22Rv1 (cell line): ENCODE data around the gene STAM.

Source experiments
- ZFX ChIP-seq: fragments of 450-650 bp; IDR thresholded peaks from 2 replicates; pipeline ENCODE4 v1.6.1; 2017; ENCODE audit warnings: antibody characterized with exemption, borderline replicate concordance
- TF ChIP-seq, protein P1 (sequence below): fragments of 450-650 bp; IDR thresholded peaks from 2 replicates; pipeline ENCODE4 v1.5.1; 2017; ENCODE audit warnings: mild to moderate bottlenecking

DNA sequence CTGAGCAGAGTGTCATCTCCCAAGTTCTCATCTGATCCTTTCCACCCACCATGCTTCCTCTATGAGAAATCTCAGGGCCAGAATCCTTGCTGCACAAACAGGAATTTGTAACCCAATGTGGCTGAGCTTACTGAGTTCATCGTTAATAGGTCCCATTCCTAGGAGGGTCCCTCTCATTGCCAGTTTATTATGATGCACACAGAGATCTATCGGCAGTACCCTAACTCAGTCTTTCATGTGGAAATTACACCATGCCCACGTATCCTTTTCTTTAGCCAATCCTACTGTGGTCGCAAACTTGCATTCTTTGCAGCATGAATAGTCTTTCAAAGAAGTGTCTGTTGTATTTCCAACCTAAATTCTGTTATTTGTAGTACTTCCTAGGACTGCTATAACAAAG, 120.2 kb downstream of the STAM start:
- TF ChIP-seq, protein P1, sequence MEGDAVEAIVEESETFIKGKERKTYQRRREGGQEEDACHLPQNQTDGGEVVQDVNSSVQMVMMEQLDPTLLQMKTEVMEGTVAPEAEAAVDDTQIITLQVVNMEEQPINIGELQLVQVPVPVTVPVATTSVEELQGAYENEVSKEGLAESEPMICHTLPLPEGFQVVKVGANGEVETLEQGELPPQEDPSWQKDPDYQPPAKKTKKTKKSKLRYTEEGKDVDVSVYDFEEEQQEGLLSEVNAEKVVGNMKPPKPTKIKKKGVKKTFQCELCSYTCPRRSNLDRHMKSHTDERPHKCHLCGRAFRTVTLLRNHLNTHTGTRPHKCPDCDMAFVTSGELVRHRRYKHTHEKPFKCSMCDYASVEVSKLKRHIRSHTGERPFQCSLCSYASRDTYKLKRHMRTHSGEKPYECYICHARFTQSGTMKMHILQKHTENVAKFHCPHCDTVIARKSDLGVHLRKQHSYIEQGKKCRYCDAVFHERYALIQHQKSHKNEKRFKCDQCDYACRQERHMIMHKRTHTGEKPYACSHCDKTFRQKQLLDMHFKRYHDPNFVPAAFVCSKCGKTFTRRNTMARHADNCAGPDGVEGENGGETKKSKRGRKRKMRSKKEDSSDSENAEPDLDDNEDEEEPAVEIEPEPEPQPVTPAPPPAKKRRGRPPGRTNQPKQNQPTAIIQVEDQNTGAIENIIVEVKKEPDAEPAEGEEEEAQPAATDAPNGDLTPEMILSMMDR, result no peak
- TF ChIP-seq ZFX, result no peak
